HepG2 (cell line): ENCODE data around the gene SLIT1. TPM values are rescaled to one million over a fixed set of nuclear protein-coding genes. Genes with fewer than 3 reads are reported as not detected.

Experiments used
- ATAC-seq: fragments of 200-7000 bp; cut with Tn5 transposase; 3 replicates; pipeline ENCODE4 v1.9.1; 2020; ENCODE audit warnings: mild to moderate bottlenecking, moderate library complexity
- BruUV-seq: library from RNA; stranded (reverse); fragments of 400-500 nt; replicated peaks from 2 replicates; lab custom pipeline; 2021; lab: Mats Ljungman, UMichigan
- CTCF ChIA-PET: fragments of 300-600 bp; formaldehyde crosslinking; extraction: SDS; loops from one replicate; lab custom pipeline; 2021; ENCODE audit warnings: low total read pairs, inconsistent platforms, low intra/inter-chr PET ratio; lab: Yijun Ruan, JAX
- POLR2A ChIA-PET: fragments of 350-600 bp; sonication (Branson Sonifier 250); formaldehyde crosslinking; loops from one replicate; lab custom pipeline; 2020; ENCODE audit warnings: antibody characterized with exemption, inconsistent platforms; lab: Yijun Ruan, JAX
- DNase-seq: peaks from one replicate; pipeline ENCODE4 v3.0.0-alpha.2; 2015; ENCODE audit warnings: low spot score
- FAIRE-seq: peaks from 3 replicates; lab custom pipeline; 2011; peaks lifted over from hg19 to GRCh38; lab: Jason Lieb, UNC
- H2AFZ ChIP-seq: one replicate; pipeline ENCODE4 v1.6.1; 2011; ENCODE audit warnings: low read length, inconsistent platforms
- H3K27ac ChIP-seq: fragments of 300-600 bp; 3 replicates; pipeline ENCODE4 v1.8.0; 2011; ENCODE audit warnings: mixed run types, mild to moderate bottlenecking, mixed read lengths, low read length, inconsistent platforms; ENCODE audit not compliant: insufficient read depth; ENCODE audit errors: extremely low read length
- H3K27me3 ChIP-seq, 2 experiments: fragments of 200-600 bp in 1 of 2; 2 replicates in 1 of 2; 3 replicates in 1 of 2; pipeline versions ENCODE4 v1.6.0 to v1.8.0; 2011; ENCODE audit warnings: low read length in 2 of 2, mild to moderate bottlenecking in 2 of 2, moderate library complexity in 2 of 2, inconsistent platforms in 1 of 2; ENCODE audit not compliant: insufficient read depth in 2 of 2, control insufficient read depth in 1 of 2
- H3K36me3 ChIP-seq, 2 experiments: fragments of 200-600 bp in 1 of 2; replicated peaks in 1 of 2; 2 replicates in 1 of 2; 3 replicates in 1 of 2; pipeline versions ENCODE4 v1.5.1 to v1.8.0; 2011; ENCODE audit warnings: low read length in 2 of 2, inconsistent platforms in 1 of 2; ENCODE audit not compliant: insufficient read depth in 2 of 2, control insufficient read depth in 1 of 2
- H3K4me1 ChIP-seq: 2 replicates; pipeline ENCODE4 v1.5.1; 2012; ENCODE audit warnings: low read length, inconsistent platforms; ENCODE audit not compliant: insufficient read depth
- H3K4me2 ChIP-seq: 2 replicates; pipeline ENCODE4 v1.6.0; 2011; ENCODE audit warnings: low read depth, low read length, inconsistent platforms
- H3K4me3 ChIP-seq, 3 experiments: fragments of 200-600 bp in 1 of 3; sonication (generic), shearing (Covaris generic) in 1 of 3; replicated peaks in 1 of 3; 2 replicates each; pipeline ENCODE4 v1.5.1; 2011 to 2016; ENCODE audit warnings: low read length in 3 of 3, inconsistent platforms in 2 of 3, low read depth in 2 of 3, mild to moderate bottlenecking in 2 of 3, control low read depth in 1 of 3, mixed read lengths in 1 of 3; ENCODE audit not compliant: insufficient read depth in 1 of 3
- H3K79me2 ChIP-seq: one replicate; pipeline ENCODE4 v1.6.1; 2011; ENCODE audit warnings: low read length, inconsistent platforms; ENCODE audit not compliant: insufficient read depth
- H3K9ac ChIP-seq: 2 replicates; pipeline ENCODE4 v1.6.0; 2011; ENCODE audit warnings: mild to moderate bottlenecking, low read depth, low read length, inconsistent platforms; ENCODE audit not compliant: insufficient read depth
- H3K9me3 ChIP-seq: 2 replicates; pipeline ENCODE4 v1.5.1; 2012; ENCODE audit warnings: mild to moderate bottlenecking, low read length
- H4K20me1 ChIP-seq: 2 replicates; pipeline ENCODE4 v1.6.0; 2011; ENCODE audit warnings: inconsistent platforms, mild to moderate bottlenecking, low read length, moderate library complexity; ENCODE audit not compliant: insufficient read depth
- DR1 ChIP-seq: sonication (generic); formaldehyde crosslinking; IDR thresholded peaks from 2 replicates; pipeline ENCODE4 v1.8.0; 2021; ENCODE audit warnings: mild to moderate bottlenecking, missing genetic modification reagents, inconsistent platforms
- FOXK2 ChIP-seq: fragments of 450-650 bp; IDR thresholded peaks from 2 replicates; pipeline ENCODE4 v1.6.1; 2016
- PHB2 ChIP-seq: fragments of 450-650 bp; IDR thresholded peaks from 2 replicates; pipeline ENCODE4 v1.6.1; 2018; ENCODE audit not compliant: partially characterized antibody
- PITX1 ChIP-seq: sonication (generic); formaldehyde crosslinking; IDR thresholded peaks from 2 replicates; pipeline ENCODE4 v1.5.1; 2020; ENCODE audit warnings: mild to moderate bottlenecking, missing genetic modification reagents
- SALL2 ChIP-seq: sonication (generic); formaldehyde crosslinking; IDR thresholded peaks from 2 replicates; pipeline ENCODE4 v1.8.1; 2023; ENCODE audit warnings: mild to moderate bottlenecking, missing genetic modification reagents, inconsistent platforms
- ZFAT ChIP-seq: sonication (generic); formaldehyde crosslinking; conservative IDR thresholded peaks from 2 replicates; pipeline ENCODE4 v1.8.1; 2023; ENCODE audit warnings: missing genetic modification reagents, inconsistent platforms
- ZNF468 ChIP-seq: sonication (generic); formaldehyde crosslinking; IDR thresholded peaks from 2 replicates; pipeline ENCODE4 v1.8.0; 2022; ENCODE audit warnings: mild to moderate bottlenecking, moderate library complexity, missing genetic modification reagents
- ZNF484 ChIP-seq: sonication (generic); formaldehyde crosslinking; IDR thresholded peaks from 2 replicates; pipeline ENCODE4 v1.5.1; 2020; ENCODE audit warnings: mild to moderate bottlenecking, low read depth, missing genetic modification reagents, borderline replicate concordance
- ZNF547 ChIP-seq: sonication (generic); formaldehyde crosslinking; IDR thresholded peaks from 2 replicates; pipeline ENCODE4 v1.5.1; 2020; ENCODE audit warnings: mild to moderate bottlenecking, missing genetic modification reagents
- ZNF761 ChIP-seq: sonication (generic); formaldehyde crosslinking; conservative IDR thresholded peaks from 2 replicates; pipeline ENCODE4 v1.4.0; 2020; ENCODE audit warnings: mild to moderate bottlenecking, missing genetic modification reagents
- ZSCAN20 ChIP-seq: sonication (generic); formaldehyde crosslinking; IDR thresholded peaks from 2 replicates; pipeline ENCODE4 v1.4.0; 2020; ENCODE audit warnings: missing genetic modification reagents, mild to moderate bottlenecking, borderline replicate concordance
- ZSCAN21 ChIP-seq: sonication (generic); formaldehyde crosslinking; IDR thresholded peaks from 2 replicates; pipeline ENCODE4 v1.8.0; 2022; ENCODE audit warnings: mild to moderate bottlenecking, missing genetic modification reagents, moderate library complexity, borderline replicate concordance
- WGBS: methylation state at CpG from one replicate; pipeline ENCODE4 v1.1.6; 2017; ENCODE audit warnings: low lambda C conversion rate; 5-methylcytosine and 5-hydroxymethylcytosine counted together
- in situ Hi-C: cut with HindIII; loops from 2 replicates; pipeline ENCODE4 v1.10.0; 2017; ENCODE audit warnings: low pct_unique_long_range_greater_than_20kb; ENCODE audit not compliant: extremely low pct_ligation_motif_present
- intact Hi-C: fragments of 100-400 bp; cut with micrococcal nuclease; formaldehyde crosslinking; loops from one replicate; pipeline ENCODE4 v1.10.0; 2022; ENCODE audit not compliant: unreplicated experiment
- polyA plus RNA-seq, 8 experiments: library from polyadenylated mRNA; depleted of rRNA in 3 of 8; stranded (reverse) in 7 of 8; unstranded in 1 of 8; fragments of >200 nt; fragmentation: Illumina TruSeq in 4 of 8; extraction: Trizol in 4 of 8; gene quantifications; 2 replicates each; pipeline versions ENCODE4 v1.2.1 to v1.2.3, GENCODE V29; 2011 to 2016; ENCODE audit warnings: low read depth in 4 of 8, missing spikeins in 1 of 8, mixed read lengths in 1 of 8; ENCODE audit not compliant: insufficient read depth in 1 of 8
- total RNA-seq, 5 experiments: library from RNA; depleted of rRNA; stranded (reverse); fragments of >200 nt; fragmentation: Illumina TruSeq; extraction: Trizol; gene quantifications; 2 replicates each; pipeline ENCODE4 v1.2.3, GENCODE V29; 2016; ENCODE audit warnings: low read depth in 1 of 5
- TF ChIP-seq, protein P1 (sequence below): sonication (generic); formaldehyde crosslinking; IDR thresholded peaks from 2 replicates; pipeline ENCODE4 v1.4.0; 2020; ENCODE audit warnings: missing genetic modification reagents
- TF ChIP-seq, protein P2 (sequence below): sonication (generic); formaldehyde crosslinking; IDR thresholded peaks from 2 replicates; pipeline ENCODE4 v1.5.0; 2020; ENCODE audit warnings: mild to moderate bottlenecking, missing genetic modification reagents, borderline replicate concordance

The SLIT1 gene
- total and polyA plus RNA-seq, 2 of the 13 experiments (the other 11 are each of a cell fraction or from before 2014, with no cell fraction given): 0.09 to 0.33 TPM

DNA sequence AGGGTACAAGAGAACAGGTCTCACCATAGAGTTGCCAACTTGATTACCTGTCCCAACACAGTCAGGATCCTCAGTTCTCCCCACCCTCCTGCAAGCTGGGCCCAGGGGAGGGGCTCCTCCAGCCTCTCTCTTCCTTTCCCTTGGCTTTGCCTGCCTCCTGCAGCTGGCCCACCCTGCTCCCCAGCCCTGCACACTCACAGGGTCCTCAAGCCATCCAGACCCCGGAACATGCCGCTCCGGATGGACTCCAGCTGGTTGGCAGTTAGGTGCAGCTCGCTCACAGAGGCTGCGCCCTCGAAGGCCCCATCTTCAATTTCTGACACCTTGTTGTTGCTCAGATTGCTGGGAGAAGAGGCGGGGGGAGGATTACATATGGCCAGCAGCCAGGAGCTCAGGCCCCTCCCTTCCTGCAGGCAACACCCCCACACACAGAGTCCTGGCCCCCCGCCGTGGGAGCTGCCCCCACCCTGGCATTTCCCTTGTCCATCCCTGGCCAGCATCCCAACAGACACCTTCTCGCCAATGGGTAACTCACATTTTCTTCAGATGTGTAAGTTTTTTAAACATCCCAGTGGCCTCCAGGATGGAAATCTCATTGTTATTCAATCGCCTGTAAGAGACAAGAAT, 139.2 kb downstream of the SLIT1 start:
- Histone ChIP-seq H3K4me1 (no peaks in the 10 kb centered on the region), H3K36me3 (no peaks in the 10 kb centered on the region), H3K27ac (no peak overlapping the region), H3K9ac (no peak overlapping the region), H3K4me3 (no peak overlapping the region), H2AFZ (no peak overlapping the region), H4K20me1 (no peaks in the 10 kb centered on the region), H3K9me3 (no peaks in the 10 kb centered on the region), H3K79me2 (no peaks in the 10 kb centered on the region), H3K27me3 (peaks cover 2 to 41% of the 10 kb centered on the region in 2 experiments), H3K4me2 (no peak overlapping the region)
- in situ Hi-C loops (no loop called here), intact Hi-C loops (no loop called here)
- BruUV-seq: no TSS peak
- ATAC-seq (no peak), DNase-seq (no peak), FAIRE-seq (no peak)
- TF ChIP-seq ZFAT (no peak), ZNF468 (CRISPR knock-in tag) (no peak), ZNF484 (CRISPR knock-in tag) (no peak), FOXK2 (no peak), PHB2 (no peak), ZNF761 (CRISPR knock-in tag) (no peak), ZSCAN20 (no peak), ZSCAN21 (CRISPR knock-in tag) (no peak), ZNF547 (CRISPR knock-in tag) (no peak), SALL2 (CRISPR knock-in tag) (no peak), PITX1 (no peak), DR1 (CRISPR knock-in tag) (no peak)
- TF ChIP-seq, protein P1, sequence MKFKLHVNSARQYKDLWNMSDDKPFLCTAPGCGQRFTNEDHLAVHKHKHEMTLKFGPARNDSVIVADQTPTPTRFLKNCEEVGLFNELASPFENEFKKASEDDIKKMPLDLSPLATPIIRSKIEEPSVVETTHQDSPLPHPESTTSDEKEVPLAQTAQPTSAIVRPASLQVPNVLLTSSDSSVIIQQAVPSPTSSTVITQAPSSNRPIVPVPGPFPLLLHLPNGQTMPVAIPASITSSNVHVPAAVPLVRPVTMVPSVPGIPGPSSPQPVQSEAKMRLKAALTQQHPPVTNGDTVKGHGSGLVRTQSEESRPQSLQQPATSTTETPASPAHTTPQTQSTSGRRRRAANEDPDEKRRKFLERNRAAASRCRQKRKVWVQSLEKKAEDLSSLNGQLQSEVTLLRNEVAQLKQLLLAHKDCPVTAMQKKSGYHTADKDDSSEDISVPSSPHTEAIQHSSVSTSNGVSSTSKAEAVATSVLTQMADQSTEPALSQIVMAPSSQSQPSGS (CRISPR knock-in tag): no peak
- TF ChIP-seq, protein P2, sequence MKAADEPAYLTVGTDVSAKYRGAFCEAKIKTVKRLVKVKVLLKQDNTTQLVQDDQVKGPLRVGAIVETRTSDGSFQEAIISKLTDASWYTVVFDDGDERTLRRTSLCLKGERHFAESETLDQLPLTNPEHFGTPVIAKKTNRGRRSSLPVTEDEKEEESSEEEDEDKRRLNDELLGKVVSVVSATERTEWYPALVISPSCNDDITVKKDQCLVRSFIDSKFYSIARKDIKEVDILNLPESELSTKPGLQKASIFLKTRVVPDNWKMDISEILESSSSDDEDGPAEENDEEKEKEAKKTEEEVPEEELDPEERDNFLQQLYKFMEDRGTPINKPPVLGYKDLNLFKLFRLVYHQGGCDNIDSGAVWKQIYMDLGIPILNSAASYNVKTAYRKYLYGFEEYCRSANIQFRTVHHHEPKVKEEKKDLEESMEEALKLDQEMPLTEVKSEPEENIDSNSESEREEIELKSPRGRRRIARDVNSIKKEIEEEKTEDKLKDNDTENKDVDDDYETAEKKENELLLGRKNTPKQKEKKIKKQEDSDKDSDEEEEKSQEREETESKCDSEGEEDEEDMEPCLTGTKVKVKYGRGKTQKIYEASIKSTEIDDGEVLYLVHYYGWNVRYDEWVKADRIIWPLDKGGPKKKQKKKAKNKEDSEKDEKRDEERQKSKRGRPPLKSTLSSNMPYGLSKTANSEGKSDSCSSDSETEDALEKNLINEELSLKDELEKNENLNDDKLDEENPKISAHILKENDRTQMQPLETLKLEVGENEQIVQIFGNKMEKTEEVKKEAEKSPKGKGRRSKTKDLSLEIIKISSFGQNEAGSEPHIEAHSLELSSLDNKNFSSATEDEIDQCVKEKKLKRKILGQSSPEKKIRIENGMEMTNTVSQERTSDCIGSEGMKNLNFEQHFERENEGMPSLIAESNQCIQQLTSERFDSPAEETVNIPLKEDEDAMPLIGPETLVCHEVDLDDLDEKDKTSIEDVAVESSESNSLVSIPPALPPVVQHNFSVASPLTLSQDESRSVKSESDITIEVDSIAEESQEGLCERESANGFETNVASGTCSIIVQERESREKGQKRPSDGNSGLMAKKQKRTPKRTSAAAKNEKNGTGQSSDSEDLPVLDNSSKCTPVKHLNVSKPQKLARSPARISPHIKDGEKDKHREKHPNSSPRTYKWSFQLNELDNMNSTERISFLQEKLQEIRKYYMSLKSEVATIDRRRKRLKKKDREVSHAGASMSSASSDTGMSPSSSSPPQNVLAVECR (CRISPR knock-in tag): no peak
- ChIA-PET POLR2A (no interaction called here), CTCF (no interaction called here)
- 24% methylated on average over 11 of the region's 11 CpGs for WGBS
